ENCODE results near the gene AP2A2.

DNA sequence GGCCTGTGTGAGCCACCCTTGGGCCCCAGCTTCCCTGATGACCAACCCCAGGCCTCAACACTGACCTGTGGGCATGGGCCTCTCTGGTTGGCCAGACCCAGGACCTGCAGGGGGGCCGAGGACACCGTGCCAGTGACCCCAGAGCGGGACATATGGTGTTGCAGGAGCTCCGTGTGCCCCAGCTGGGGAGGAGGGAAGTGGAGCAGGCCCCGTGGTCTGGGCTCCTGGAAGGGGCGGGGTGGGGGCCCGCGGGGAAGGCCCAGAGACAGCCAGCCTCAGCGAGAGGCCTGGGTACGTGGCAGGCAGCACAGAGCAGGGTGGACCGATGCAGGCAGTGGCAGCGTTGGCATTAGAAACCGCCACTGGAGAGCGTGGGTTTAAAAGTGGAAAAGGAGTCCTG is 88.6 kb downstream of the AP2A2 start:
- TF ChIP-seq POLR2A (IDR thresholded peaks at IDR 0.05), result no peak
- no peak for TF ChIP-seq CTCF (IDR thresholded peaks at IDR 0.05)

All from lower leg skin (tissue), 3 donors.